SK-N-MC (cell line): Measurements from ENCODE around the gene CBX6.

Experiments
- EZH2 ChIP-seq: fragments of 200-600 bp; sonication (generic); IDR thresholded peaks from one replicate; pipeline ENCODE4 v1.6.1; 2017; ENCODE audit warnings: antibody characterized with exemption
- POLR2AphosphoS5 ChIP-seq: IDR thresholded peaks from 2 replicates; pipeline ENCODE4 v1.6.1; 2012; ENCODE audit warnings: mild to moderate bottlenecking, low read depth, low read length, borderline replicate concordance

DNA sequence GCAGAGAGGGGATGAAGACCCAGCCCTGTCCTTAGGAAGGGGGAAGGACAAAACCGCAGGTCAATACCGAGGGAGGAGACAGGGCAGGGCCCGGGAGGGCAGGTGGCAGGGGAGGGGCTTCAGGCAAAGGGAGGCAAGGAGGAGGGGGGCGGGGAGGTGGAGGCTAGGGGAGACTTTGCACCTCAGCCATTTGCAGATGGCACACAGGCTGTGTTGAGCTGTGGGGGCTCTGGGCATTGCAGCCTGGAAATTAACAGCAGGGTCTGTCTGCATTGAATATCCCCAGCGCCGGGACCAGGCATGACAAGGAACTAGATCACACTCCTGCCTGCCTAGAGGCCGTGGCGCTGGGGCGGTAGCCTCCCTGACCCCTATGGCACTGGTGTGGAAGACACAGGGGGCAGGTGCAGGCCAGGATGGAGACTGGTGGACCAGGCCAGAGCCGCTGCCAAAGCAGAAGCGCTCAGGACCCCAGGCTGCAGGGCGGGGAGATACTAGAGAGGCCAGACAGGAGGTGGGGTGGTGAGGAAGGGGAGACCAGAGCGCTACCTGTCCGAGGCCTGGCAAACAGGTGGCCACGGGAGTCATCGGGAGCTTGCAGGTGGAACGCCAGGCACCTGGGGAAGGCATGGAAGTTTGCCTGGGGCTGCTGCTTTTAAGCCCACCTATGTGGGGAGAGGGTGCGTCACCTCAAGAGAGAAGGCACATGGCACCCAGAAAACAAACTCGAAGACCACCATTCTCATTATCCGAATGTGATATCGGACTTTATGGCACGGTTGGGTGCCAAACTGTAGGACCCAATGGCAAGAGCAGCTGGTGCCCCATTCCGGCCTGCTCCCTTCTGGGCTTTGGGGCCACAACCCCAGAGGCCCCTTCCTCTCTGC is 11.5 kb downstream of the CBX6 start:
- TF ChIP-seq EZH2, result no peak
- TF ChIP-seq POLR2AphosphoS5, result no peak
